ENCODE measurements around the gene ARHGEF33.

The ARHGEF33 gene

GRCh38 chr2:38909872-38910271, 20.2 kb downstream of the ARHGEF33 start:
- DNase-seq (ENCODE audit: low spot score), result no peak
- TF ChIP-seq CTCF (IDR thresholded peaks at IDR 0.05; ENCODE audit: extremely low read depth, missing control alignments), result no peak

GRCh38 chr2:38911191-38911590, 21.5 kb downstream of the ARHGEF33 start:
- TF ChIP-seq CTCF (IDR thresholded peaks at IDR 0.05; ENCODE audit: extremely low read depth, missing control alignments), result no peak
- no peak for DNase-seq (ENCODE audit: low spot score)

GRCh38 chr2:38912619-38913018, 22.9 kb downstream of the ARHGEF33 start:
- DNase-seq (ENCODE audit: low spot score), result no peak
- no peak for TF ChIP-seq CTCF (IDR thresholded peaks at IDR 0.05; ENCODE audit: extremely low read depth, missing control alignments)

- no peak for TF ChIP-seq CTCF (IDR thresholded peaks at IDR 0.05; ENCODE audit: extremely low read depth, missing control alignments)
- no peak for DNase-seq (ENCODE audit: low spot score)
Measured at GRCh38 chr2:38922389-38922788, 32.7 kb downstream of the ARHGEF33 start.

GRCh38 chr2:38922902-38923301, 33.2 kb downstream of the ARHGEF33 start:
- DNase-seq (ENCODE audit: low spot score), result no peak

GRCh38 chr2:38925982-38926381, 36.3 kb downstream of the ARHGEF33 start:
- no peak for DNase-seq (ENCODE audit: low spot score)
- no peak for TF ChIP-seq CTCF (IDR thresholded peaks at IDR 0.05; ENCODE audit: extremely low read depth, missing control alignments)

More at GRCh38 chr2:38922902-38923301, 33.2 kb downstream of the ARHGEF33 start:
- no peak for TF ChIP-seq CTCF (IDR thresholded peaks at IDR 0.05; ENCODE audit: extremely low read depth, missing control alignments)

GRCh38 chr2:38930600-38930999, 40.9 kb downstream of the ARHGEF33 start:
- no peak for TF ChIP-seq CTCF (IDR thresholded peaks at IDR 0.05; ENCODE audit: extremely low read depth, missing control alignments)
- no peak for DNase-seq (ENCODE audit: low spot score)
